ENCODE results near the gene TRAF7. TPM values are rescaled to one million over a fixed set of nuclear protein-coding genes. Genes with fewer than 3 reads are reported as not detected.

The TRAF7 gene
- total and polyA plus RNA-seq, 2 of the 13 experiments (the other 11 are each of a cell fraction or from before 2014, with no cell fraction given) = 47.9 to 65.6 TPM

GRCh38 chr16:2205104-2205966 lies 49.8 kb downstream of the TRAF7 start, which contains the start of gene MLST8 (continued):
- TF ChIP-seq MAF1 (CRISPR knock-in tag; IDR thresholded peaks at IDR 0.05; ENCODE audit: borderline replicate concordance) = no peak
- TF ChIP-seq ZNF335 (CRISPR knock-in tag; IDR thresholded peaks at IDR 0.05) = no peak
- TF ChIP-seq NFIB (CRISPR knock-in tag; IDR thresholded peaks at IDR 0.05; ENCODE audit: borderline replicate concordance) = no peak
- TF ChIP-seq ZNF235 (CRISPR knock-in tag; IDR thresholded peaks at IDR 0.05; ENCODE audit: borderline replicate concordance) = peak; percentile 93; the same call in 1 of the 2 replicates
- TF ChIP-seq ZNF672 (CRISPR knock-in tag; IDR thresholded peaks at IDR 0.05) = no peak
- peak; percentile 77 for TF ChIP-seq ATF2 (CRISPR knock-in tag; IDR thresholded peaks at IDR 0.05)
- TF ChIP-seq TFAP4 (IDR thresholded peaks at IDR 0.05; ENCODE audit: borderline replicate concordance, low read depth) = no peak
- TF ChIP-seq LBX2 (CRISPR knock-in tag; IDR thresholded peaks at IDR 0.05; ENCODE audit: borderline replicate concordance) = peak; percentile 88; the same call in 1 of the 2 replicates
- 0 out of 2 replicates have a peak, but pooled peaks have one; percentile 37 for TF ChIP-seq MEF2D (CRISPR knock-in tag; IDR thresholded peaks at IDR 0.05)
- TF ChIP-seq MED8 (CRISPR knock-in tag; IDR thresholded peaks at IDR 0.05; ENCODE audit: insufficient replicate concordance) = peak; percentile 62
- TF ChIP-seq PLRG1 (conservative IDR thresholded peaks at IDR 0.05) = no peak
- TF ChIP-seq PREB (CRISPR knock-in tag; IDR thresholded peaks at IDR 0.05) = no peak
- peak; percentile 68; the same call in 1 of the 2 replicates for TF ChIP-seq CAMTA2 (CRISPR knock-in tag; IDR thresholded peaks at IDR 0.05; ENCODE audit: borderline replicate concordance)
- TF ChIP-seq ZNF598 (CRISPR knock-in tag; IDR thresholded peaks at IDR 0.05; ENCODE audit: borderline replicate concordance) = 0 out of 2 replicates have a peak, but pooled peaks have one; percentile 10
- peak; percentile 53 for TF ChIP-seq ZNF350 (CRISPR knock-in tag; IDR thresholded peaks at IDR 0.05; ENCODE audit: borderline replicate concordance, low read depth)
- no peak for TF ChIP-seq CENPBD1 (CRISPR knock-in tag; IDR thresholded peaks at IDR 0.05; ENCODE audit: borderline replicate concordance, low read depth)
- TF ChIP-seq ZNF354B (CRISPR knock-in tag; IDR thresholded peaks at IDR 0.05) = 0 out of 2 replicates have a peak, but pooled peaks have one; percentile 38
- 0 out of 2 replicates have a peak, but pooled peaks have one; percentile 22 for TF ChIP-seq NFYC (CRISPR knock-in tag; IDR thresholded peaks at IDR 0.05)
- peak; percentile 82; the same call in 1 of the 2 replicates for TF ChIP-seq KLF6 (CRISPR knock-in tag; IDR thresholded peaks at IDR 0.05)
- peak; percentile 61; the same call in 1 of the 2 replicates for TF ChIP-seq ZFP91 (CRISPR knock-in tag; IDR thresholded peaks at IDR 0.05; ENCODE audit: borderline replicate concordance)
- TF ChIP-seq ZNF343 (CRISPR knock-in tag; IDR thresholded peaks at IDR 0.05) = peak; percentile 70; the same call in 1 of the 2 replicates
- no peak for TF ChIP-seq DPF2 (CRISPR knock-in tag; IDR thresholded peaks at IDR 0.05; ENCODE audit: borderline replicate concordance, low read depth)
- TF ChIP-seq REL (CRISPR knock-in tag; conservative IDR thresholded peaks at IDR 0.05) = 0 out of 2 replicates have a peak, but pooled peaks have one; percentile 27
